Naive thymus-derived CD8-positive, alpha-beta T cell (primary cell): Measurements from ENCODE around the gene NOA1. TPM values are rescaled to one million over a fixed set of nuclear protein-coding genes. Genes with fewer than 3 reads are reported as not detected.

Experiments
- ATAC-seq, 2 donors: fragments of 150-1000 bp; cut with Tn5 transposase in 1 of 2; sonication (Bioruptor Pico), chemical (Tn5 transposase) in 1 of 2; 1 replicate in 1 of 2; 2 replicates in 1 of 2; pipeline ENCODE4 v1.10.0; 2021; ENCODE audit warnings: mild to moderate bottlenecking in 2 of 2, moderate library complexity in 2 of 2
- POLR2A ChIA-PET: fragments of 350-600 bp; sonication (Branson Sonifier 250); formaldehyde crosslinking; loops from one replicate; lab custom pipeline; 2021; ENCODE audit warnings: antibody characterized with exemption; lab: Charles Lee
- DNase-seq, 10 donors: peaks; one replicate each; pipeline versions ENCODE4 v3.0.0 to v3.0.0-alpha.2; 2020 to 2022
- H3K27ac Mint-ChIP-seq, 10 donors: one replicate each; pipeline ENCODE4 v1.8.0; 2020 to 2022; ENCODE audit warnings: mild to moderate bottlenecking in 10 of 10, mixed read lengths in 10 of 10, moderate library complexity in 4 of 10, inconsistent platforms in 1 of 10
- H3K27me3 Mint-ChIP-seq, 5 donors: one replicate each; pipeline ENCODE4 v1.8.0; 2021 to 2022; ENCODE audit warnings: mixed read lengths in 5 of 5
- H3K36me3 Mint-ChIP-seq, 3 donors: one replicate each; pipeline ENCODE4 v1.8.0; 2020 to 2022; ENCODE audit warnings: mixed read lengths in 3 of 3, mild to moderate bottlenecking in 2 of 3, inconsistent platforms in 1 of 3
- H3K4me1 Mint-ChIP-seq, 4 donors: one replicate each; pipeline ENCODE4 v1.8.0; 2021 to 2022; ENCODE audit warnings: mixed read lengths in 4 of 4
- H3K4me3 Mint-ChIP-seq, 10 donors: one replicate each; pipeline ENCODE4 v1.8.0; 2020 to 2022; ENCODE audit warnings: mild to moderate bottlenecking in 10 of 10, mixed read lengths in 10 of 10, moderate library complexity in 6 of 10, inconsistent platforms in 1 of 10
- H3K9me3 Mint-ChIP-seq, 9 donors: one replicate each; pipeline ENCODE4 v1.8.0; 2020 to 2022; ENCODE audit warnings: mixed read lengths in 9 of 9, mild to moderate bottlenecking in 3 of 9, inconsistent platforms in 1 of 9, moderate library complexity in 1 of 9
- polyA plus RNA-seq, 3 donors: library from polyadenylated mRNA; unstranded; fragments of 300-500 nt; fragmentation: Illumina TruSeq; gene quantifications; one replicate each; pipeline ENCODE4 v1.2.3, GENCODE V29; 2021
- total RNA-seq, 8 experiments: library from RNA in 2 of 8; stranded (reverse) in 2 of 8; gene quantifications; one replicate each; pipeline ENCODE4 v1.2.3 and lab custom pipeline; 2021 to 2026

NOA1 gene
- total RNA-seq: 10 to 100 TPM; 21.5 to 23.8 TPM
- 10 to 100 TPM; 17.8 to 24.6 (median 20.6) TPM for polyA plus RNA-seq
- total RNA-seq (lab: John Stamatoyannopoulos, UW): 17.2 to 55.2 (median 42.3) reads per million in 6 experiments

DNA sequence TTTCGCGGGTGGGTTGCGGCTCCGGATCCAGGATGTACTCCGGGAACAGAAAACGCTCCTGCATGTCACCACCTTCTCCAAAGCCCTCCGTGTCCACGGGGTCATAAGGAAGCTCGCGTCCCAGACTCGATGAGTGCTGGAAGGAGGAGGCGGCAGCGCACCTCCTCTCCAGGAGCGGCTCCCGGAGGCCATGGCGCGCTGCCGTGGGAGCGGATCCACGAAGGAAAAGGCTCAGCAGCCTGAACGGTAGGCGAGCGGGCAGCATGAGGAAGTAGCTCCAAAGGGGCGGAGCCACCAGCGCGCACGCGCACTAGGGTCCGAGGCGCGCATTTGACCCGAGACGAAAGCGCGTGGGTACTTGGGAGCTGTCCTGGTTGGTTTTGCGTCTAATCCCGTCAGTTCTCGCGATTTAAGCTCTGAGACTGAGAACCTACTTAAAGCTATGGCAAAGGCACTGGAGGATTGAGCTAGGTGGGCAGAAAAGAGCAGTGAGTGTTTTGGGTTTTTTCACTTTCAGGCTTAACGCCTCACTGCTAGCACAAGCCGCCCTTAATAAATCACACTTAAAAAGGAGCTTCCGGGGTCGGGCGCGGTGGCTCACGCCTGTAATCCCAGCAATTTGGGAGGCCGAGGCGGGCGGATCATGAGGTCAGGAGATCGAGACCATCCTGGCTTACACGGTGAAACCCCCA is at the start of gene NOA1:
NOA1 (minus strand) TSS at position 286 of the 692 bp plus-strand sequence; CDS start at position 265, 21 bp downstream.
- H3K9me3 Mint-ChIP-seq: peaks cover 0 to 15% (median 2%) of the 10 kb centered on the region in 9 donors
- peak within 1 kb of the TSS; percentile 98 to 100 (median 99) for H3K4me3 Mint-ChIP-seq
- no peaks in the 10 kb centered on the region for H3K27me3 Mint-ChIP-seq
- peak; percentile 85 to 87 for ATAC-seq
- peak within 1 kb of the TSS; percentile 95 to 99 (median 97) for H3K27ac Mint-ChIP-seq
- POLR2A ChIA-PET: interaction anchor here (0.6 to 5.2 kb wide), 16 partner anchors 8 to 1030 kb away, joined by 3 to 154 read pairs (median 5); partner anchors contain the start of genes AASDH, CEP135, PAICS and PPAT
- peaks cover 15 to 75% (median 58%) of the 10 kb centered on the region in 4 donors for H3K4me1 Mint-ChIP-seq
- H3K36me3 Mint-ChIP-seq: peaks cover 16 to 38% (median 22%) of the 10 kb centered on the region in 3 donors
- peak; percentile 92 to 99 (median 98) for DNase-seq

DNA sequence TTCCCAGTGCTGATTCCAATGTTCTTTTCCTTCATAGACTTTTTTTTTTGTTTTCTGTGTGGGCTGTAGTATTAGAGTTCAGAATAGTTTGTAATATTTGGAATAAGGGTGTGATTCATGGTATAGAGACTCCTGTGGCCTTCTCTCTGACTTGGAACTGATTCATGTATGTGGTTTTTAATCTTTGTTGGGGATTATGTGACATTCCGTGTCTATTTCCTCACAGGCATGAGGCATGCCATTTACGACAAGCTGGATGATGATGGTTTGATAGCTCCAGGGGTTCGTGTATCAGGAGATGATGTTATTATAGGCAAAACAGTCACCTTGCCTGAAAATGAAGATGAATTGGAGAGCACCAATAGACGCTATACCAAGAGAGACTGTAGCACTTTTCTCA is 45.7 kb upstream of the NOA1 start:
- ATAC-seq (no peak), DNase-seq (no peak)
- Mint-ChIP-seq H3K36me3 (peaks cover 13 to 98% (median 45%) of the 10 kb centered on the region in 3 donors), H3K27me3 (no peaks in the 10 kb centered on the region), H3K9me3 (no peaks in the 10 kb centered on the region), H3K4me1 (peaks cover 3 to 12% (median 8%) of the 10 kb centered on the region in 4 donors), H3K27ac (peak overlapping the region in 2 of 10 donors; percentile 9 to 43), H3K4me3 (no peak overlapping the region)
- POLR2A ChIA-PET: no interaction called here

DNA sequence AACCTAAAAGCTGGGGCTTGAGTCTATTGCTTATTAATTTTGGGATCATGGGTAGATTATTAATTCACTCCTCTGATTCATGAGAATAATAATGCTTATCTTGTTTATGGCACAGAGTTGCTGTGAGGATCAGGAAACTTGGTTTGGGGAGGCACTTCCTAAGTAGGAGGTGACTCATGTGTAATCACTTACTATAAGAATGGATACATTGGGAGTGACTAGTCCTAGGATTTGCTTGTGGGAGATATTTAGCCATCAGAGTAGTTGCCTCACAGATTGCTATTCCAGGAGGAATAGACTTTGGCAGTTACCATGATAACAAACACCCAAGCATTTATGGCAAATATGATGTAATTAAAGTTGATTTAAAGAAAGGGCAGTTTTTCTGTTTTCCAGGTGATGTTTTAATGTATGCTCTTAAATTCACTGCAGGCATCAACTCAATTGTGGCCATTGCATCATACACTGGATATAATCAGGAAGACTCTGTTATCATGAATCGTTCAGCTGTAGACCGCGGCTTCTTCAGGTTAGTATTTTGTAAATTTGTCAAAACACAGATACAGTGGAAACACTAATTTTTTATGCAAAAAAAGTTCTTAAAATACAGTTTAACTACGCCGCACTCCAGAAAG is 43.2 kb upstream of the NOA1 start:
- Mint-ChIP-seq H3K27me3 (no peaks in the 10 kb centered on the region), H3K4me3 (no peak overlapping the region), H3K4me1 (peaks cover 4 to 16% (median 10%) of the 10 kb centered on the region in 4 donors), H3K36me3 (peaks cover 13 to 98% (median 47%) of the 10 kb centered on the region in 3 donors), H3K27ac (peak overlapping the region in 4 of 10 donors; percentile 37 to 68 (median 50)), H3K9me3 (no peaks in the 10 kb centered on the region)
- ATAC-seq (no peak), DNase-seq (no peak)
- POLR2A ChIA-PET: no interaction called here

DNA sequence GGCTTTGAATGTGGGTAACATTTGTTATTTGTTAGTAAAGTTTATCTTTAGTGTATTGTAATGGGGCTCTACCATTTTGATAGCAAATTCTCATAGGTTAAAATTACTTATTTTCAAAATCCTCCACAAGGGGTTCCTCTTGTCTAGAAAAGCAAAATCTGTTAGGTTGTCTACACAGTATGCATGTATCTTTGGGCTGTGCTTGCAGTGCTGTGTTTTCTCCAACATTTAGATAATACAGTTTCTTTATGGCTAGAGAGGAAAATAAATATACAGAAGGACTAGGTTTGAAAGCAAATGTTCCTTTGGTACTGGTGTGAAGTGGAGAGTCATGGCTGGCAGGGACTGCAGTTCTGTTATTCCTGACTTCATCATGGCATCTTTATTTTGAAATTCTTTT is 41.6 kb upstream of the NOA1 start:
- DNase-seq (no peak), ATAC-seq (no peak)
- H3K4me1 Mint-ChIP-seq: peaks cover 4 to 16% (median 10%) of the 10 kb centered on the region in 4 donors
- no peaks in the 10 kb centered on the region for H3K27me3 Mint-ChIP-seq
- H3K9me3 Mint-ChIP-seq: no peaks in the 10 kb centered on the region
- H3K4me3 Mint-ChIP-seq: no peak overlapping the region
- POLR2A ChIA-PET: no interaction called here
- H3K36me3 Mint-ChIP-seq: peaks cover 9 to 97% (median 40%) of the 10 kb centered on the region in 3 donors
- peak overlapping the region in 1 of 10 donors; percentile 57 for H3K27ac Mint-ChIP-seq

DNA sequence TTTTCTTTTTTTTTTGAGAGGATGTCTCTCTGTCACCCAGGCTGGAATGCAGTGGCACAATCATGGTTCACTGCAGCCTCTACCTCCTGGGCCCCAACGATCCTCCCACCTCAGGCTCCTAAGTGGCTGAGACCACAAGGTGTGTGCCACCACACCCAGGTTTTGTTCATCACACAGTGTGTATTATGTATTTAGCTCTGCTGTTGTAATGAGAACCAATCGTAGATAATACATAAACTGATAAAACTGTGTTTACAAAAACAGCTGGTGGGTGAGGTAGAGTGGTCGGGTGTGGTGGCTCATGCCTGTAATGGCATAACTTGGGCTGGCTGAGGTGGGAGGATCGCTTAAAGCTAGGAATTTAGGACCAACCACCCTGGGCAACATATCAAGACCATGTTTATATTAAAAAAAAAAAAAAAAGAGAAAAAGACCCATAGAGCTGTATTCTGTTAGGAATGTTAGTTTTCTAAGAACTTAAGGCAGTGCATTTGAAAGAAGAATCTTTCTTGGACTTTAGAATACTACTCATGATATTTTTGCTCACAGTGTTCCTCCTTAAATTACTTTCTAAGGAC is 36.2 kb upstream of the NOA1 start:
- POLR2A ChIA-PET: interaction anchor here (0.6 kb wide), 1 partner anchor 34 kb away, joined by 3 read pairs; no protein-coding TSS in a partner anchor
- no peaks in the 10 kb centered on the region for H3K27me3 Mint-ChIP-seq
- peaks cover 0 to 93% (median 18%) of the 10 kb centered on the region in 3 donors for H3K36me3 Mint-ChIP-seq

DNA sequence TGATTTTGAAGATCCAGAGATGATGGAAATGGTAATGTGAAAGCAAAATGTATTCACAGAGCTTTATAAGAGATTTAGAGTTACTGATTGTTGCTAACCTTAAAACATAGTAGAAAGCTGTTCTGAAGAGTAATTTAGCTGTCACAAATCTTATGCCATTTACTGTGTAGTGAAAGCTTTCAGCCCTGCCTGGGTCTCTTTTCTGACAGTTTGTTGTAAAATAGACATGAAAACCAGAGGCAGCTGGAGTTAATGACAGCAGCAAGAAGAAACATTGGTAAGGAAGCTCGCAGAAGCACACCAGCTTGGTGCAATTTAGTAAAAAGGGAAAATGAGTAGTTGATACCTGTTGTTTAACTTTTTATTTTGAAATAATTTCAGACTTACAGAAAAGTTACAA is 22.3 kb upstream of the NOA1 start:
- Mint-ChIP-seq H3K36me3 (peaks cover 9 to 92% (median 28%) of the 10 kb centered on the region in 3 donors), H3K27me3 (no peaks in the 10 kb centered on the region), H3K27ac (peak overlapping the region in 1 of 10 donors; percentile 39), H3K4me1 (peaks cover 0 to 16% (median 11%) of the 10 kb centered on the region in 4 donors), H3K4me3 (no peak overlapping the region), H3K9me3 (no peaks in the 10 kb centered on the region)
- POLR2A ChIA-PET: interaction anchor here (1.9 kb wide), 1 partner anchor 22 kb away, joined by 8 read pairs; the partner anchor contains the start of genes NOA1 and POLR2B
- ATAC-seq (no peak), DNase-seq (no peak)

More for the DNA sequence above, 36.2 kb upstream of the NOA1 start:
- no peak overlapping the region for H3K4me3 Mint-ChIP-seq
- DNase-seq (no peak), ATAC-seq (no peak)
- peaks cover 6 to 18% (median 15%) of the 10 kb centered on the region in 4 donors for H3K4me1 Mint-ChIP-seq
- no peaks in the 10 kb centered on the region for H3K9me3 Mint-ChIP-seq
- peak overlapping the region in 3 of 10 donors; percentile 11 to 19 (median 15) for H3K27ac Mint-ChIP-seq

DNA sequence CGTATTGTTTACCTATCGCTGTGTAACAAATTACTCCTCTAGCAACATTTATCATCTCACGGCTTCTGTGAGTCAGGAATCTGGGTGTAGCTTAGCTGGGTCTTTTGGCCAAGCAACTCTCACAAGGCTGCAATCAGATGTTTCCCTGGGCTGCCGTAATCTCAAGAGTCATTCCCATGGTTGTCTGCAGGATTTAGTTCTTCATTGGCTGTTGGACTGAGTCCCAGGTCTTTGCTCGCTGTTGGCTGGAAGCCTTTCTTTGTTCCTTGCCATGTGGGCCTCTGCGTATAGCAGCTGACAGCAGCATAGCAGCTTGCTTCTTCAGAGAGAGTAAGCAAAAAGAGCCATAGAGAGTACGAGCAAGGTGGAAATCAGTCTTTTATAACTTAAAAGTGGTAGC is 18.1 kb upstream of the NOA1 start:
- DNase-seq (no peak), ATAC-seq (no peak)
- H3K9me3 Mint-ChIP-seq: no peaks in the 10 kb centered on the region
- peaks cover 18 to 28% (median 20%) of the 10 kb centered on the region in 4 donors for H3K4me1 Mint-ChIP-seq
- POLR2A ChIA-PET: no interaction called here
- H3K36me3 Mint-ChIP-seq: peaks cover 5 to 92% (median 28%) of the 10 kb centered on the region in 3 donors
- peak overlapping the region in 2 of 10 donors; percentile 1 to 48 for H3K27ac Mint-ChIP-seq
- no peak overlapping the region for H3K4me3 Mint-ChIP-seq
- no peaks in the 10 kb centered on the region for H3K27me3 Mint-ChIP-seq

DNA sequence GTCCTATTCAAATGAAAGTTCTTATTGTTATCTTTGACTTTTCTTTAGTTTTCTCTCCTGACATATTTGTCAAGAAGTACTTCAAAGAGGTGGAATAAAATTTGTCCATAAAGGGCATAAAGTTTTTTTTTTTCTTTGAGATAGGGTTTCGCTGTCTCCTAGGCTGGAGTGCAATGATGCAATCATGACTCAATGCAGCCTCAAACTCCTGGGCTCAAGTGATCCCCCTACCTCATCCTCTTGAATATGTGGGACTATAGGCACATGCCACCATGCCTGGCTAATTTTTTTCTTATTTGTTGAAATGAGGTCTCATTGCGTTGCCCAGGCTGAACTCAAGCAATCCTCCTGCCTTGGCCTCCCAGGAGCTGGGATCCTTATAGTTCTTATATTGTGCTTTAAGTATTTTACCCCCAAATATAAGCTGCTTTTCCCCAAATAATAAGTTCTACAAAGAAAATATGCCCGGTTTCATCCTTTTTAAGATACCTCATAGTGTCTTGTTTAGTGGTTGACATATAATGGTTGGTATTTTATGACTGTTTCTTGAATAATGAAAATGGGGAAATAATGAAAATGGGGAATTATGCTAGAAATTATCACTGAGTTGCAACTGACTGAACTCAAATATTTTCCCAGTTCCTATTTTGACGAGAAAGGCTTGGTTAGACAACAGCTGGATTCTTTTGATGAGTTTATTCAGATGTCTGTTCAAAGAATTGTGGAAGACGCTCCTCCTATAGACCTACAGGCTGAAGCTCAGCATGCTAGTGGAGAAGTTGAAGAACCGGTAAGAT is 12.9 kb upstream of the NOA1 start:
- Mint-ChIP-seq H3K27ac (peak overlapping the region in 6 of 10 donors; percentile 3 to 72 (median 32)), H3K4me1 (peaks cover 19 to 51% (median 36%) of the 10 kb centered on the region in 4 donors), H3K27me3 (no peaks in the 10 kb centered on the region), H3K36me3 (peaks cover 0 to 91% (median 34%) of the 10 kb centered on the region in 3 donors), H3K9me3 (no peaks in the 10 kb centered on the region), H3K4me3 (no peak overlapping the region)
- ATAC-seq (no peak), DNase-seq (no peak)
- POLR2A ChIA-PET: interaction anchor here (1.3 kb wide), 1 partner anchor 12 kb away, joined by 4 read pairs; the partner anchor contains the start of gene NOA1

DNA sequence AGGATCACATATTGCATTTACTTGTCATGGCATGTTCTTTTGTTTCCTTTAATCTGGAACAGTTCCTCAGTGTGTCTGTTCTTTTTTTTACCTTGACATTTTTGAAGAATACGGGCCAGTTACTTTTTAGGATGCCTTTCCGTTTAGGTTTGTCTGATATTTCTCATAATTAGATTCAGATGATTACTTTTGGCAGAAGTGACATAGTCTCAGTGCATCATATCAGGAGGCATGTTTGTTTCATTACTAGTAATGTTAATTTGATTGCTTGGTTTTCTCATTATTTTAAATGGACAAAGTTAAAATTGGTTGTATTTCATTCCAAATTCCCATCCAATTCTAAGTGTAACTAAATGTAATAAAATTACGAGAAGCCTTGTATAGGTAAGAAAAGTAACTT is 9.5 kb upstream of the NOA1 start:
- Mint-ChIP-seq H3K27me3 (no peaks in the 10 kb centered on the region), H3K4me3 (no peak overlapping the region), H3K4me1 (peaks cover 25 to 75% (median 55%) of the 10 kb centered on the region in 4 donors), H3K9me3 (no peaks in the 10 kb centered on the region), H3K27ac (no peak overlapping the region), H3K36me3 (peaks cover 0 to 79% (median 28%) of the 10 kb centered on the region in 3 donors)
- DNase-seq (no peak), ATAC-seq (no peak)
- POLR2A ChIA-PET: no interaction called here

DNA sequence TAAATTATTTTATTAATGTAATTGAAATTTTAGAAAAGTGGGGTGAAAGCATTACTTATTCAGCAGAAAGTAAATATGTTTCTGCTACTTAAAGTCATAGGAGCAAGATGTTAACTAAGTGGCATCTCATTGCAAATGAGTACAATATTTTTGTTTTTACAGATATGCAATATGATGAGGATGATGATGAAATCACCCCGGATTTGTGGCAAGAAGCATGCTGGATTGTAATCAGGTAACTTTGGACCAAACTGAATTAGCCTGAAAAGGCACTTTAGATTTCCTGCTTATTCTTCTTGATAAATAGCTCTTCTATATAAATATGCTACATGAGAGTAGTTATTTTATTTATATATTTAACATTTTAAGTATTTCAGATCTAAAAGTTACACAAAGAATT is 8.8 kb upstream of the NOA1 start:
- Mint-ChIP-seq H3K27ac (no peak overlapping the region), H3K4me3 (no peak overlapping the region), H3K4me1 (peaks cover 25 to 75% (median 60%) of the 10 kb centered on the region in 4 donors), H3K9me3 (no peaks in the 10 kb centered on the region), H3K36me3 (peaks cover 0 to 77% (median 26%) of the 10 kb centered on the region in 3 donors), H3K27me3 (no peaks in the 10 kb centered on the region)
- DNase-seq (no peak), ATAC-seq (no peak)
- POLR2A ChIA-PET: interaction anchor here (1.0 kb wide), 1 partner anchor 9 kb away, joined by 3 read pairs; the partner anchor contains the start of gene NOA1

DNA sequence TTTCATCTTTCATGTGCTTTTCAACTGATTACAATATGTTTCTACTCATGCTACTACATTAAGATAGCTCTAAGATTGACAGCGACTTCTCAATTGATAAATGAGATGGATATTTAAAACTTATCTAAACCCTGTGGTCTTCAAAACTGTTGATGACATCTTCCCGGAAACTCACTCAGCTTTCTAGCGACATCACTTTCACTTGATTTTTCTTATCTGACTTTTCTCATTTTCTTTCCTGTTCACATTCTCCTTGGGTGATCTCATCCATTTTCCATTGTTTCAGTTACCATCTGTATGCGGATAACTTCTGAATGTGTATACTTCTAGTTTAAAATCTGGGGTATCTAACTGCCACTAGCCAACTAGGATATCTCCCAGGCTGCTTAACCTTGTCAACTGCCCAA is 4.4 kb upstream of the NOA1 start:
- H3K4me3 Mint-ChIP-seq: peak overlapping the region; percentile 21 to 100 (median 99)
- no peak for DNase-seq
- POLR2A ChIA-PET: interaction anchor here (0.7 kb wide), 1 partner anchor 1033 kb away, joined by 3 read pairs; no protein-coding TSS in a partner anchor
- peak overlapping the region; percentile 21 to 87 (median 61) for H3K27ac Mint-ChIP-seq
- H3K4me1 Mint-ChIP-seq: peaks cover 17 to 75% (median 56%) of the 10 kb centered on the region in 4 donors
- no peaks in the 10 kb centered on the region for H3K9me3 Mint-ChIP-seq
- H3K36me3 Mint-ChIP-seq: peaks cover 0 to 42% (median 6%) of the 10 kb centered on the region in 3 donors
- H3K27me3 Mint-ChIP-seq: no peaks in the 10 kb centered on the region
- no peak for ATAC-seq
